GM12865 (cell line): ENCODE measurements around the gene ADGRL1.

ENCODE experiments used
- DNase-seq: peaks from one replicate; pipeline ENCODE4 v3.0.0; 2010; ENCODE audit warnings: low read depth
- H3K4me3 ChIP-seq: 2 replicates; pipeline ENCODE4 v1.5.1; 2011; ENCODE audit warnings: mild to moderate bottlenecking, low read depth, low read length, control low read depth
- TF ChIP-seq, protein P1 (sequence below): IDR thresholded peaks from 2 replicates; pipeline ENCODE4 v1.5.1; 2011; ENCODE audit warnings: low read length, control low read depth, low read depth, inconsistent platforms; ENCODE audit not compliant: insufficient read depth; ENCODE audit errors: missing control alignments

The ADGRL1 gene

DNA sequence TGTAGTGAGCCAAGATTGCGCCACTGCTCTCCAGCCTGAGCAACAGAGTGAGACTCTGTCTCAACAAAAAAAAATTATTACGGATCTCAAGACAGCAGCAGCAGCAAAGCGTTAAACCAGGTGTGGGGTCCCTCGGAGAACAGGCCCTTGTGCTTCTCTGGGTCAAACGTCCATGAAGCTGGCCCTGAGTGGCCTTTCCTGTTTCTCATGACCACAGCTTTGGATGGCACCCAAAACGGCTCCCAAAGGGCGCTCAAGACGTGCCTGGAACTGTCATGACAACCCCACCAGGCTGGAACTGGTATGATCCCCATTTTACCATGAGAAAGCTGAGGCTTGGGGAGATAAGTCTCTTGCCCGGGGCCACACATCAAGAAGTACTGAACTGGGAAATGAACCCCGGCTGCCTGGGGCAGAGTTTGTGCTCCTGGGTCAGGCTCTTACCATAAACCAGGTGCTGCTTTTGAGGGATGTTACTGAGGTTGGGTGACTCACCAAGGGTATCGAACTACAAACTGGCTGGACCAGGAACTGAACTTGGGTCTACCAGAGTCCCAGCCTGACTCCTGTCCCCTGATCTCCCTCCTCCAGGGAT, 103.8 kb downstream of the ADGRL1 start:
- no peak overlapping the region for H3K4me3 ChIP-seq
- no peak for DNase-seq
- TF ChIP-seq, protein P1, sequence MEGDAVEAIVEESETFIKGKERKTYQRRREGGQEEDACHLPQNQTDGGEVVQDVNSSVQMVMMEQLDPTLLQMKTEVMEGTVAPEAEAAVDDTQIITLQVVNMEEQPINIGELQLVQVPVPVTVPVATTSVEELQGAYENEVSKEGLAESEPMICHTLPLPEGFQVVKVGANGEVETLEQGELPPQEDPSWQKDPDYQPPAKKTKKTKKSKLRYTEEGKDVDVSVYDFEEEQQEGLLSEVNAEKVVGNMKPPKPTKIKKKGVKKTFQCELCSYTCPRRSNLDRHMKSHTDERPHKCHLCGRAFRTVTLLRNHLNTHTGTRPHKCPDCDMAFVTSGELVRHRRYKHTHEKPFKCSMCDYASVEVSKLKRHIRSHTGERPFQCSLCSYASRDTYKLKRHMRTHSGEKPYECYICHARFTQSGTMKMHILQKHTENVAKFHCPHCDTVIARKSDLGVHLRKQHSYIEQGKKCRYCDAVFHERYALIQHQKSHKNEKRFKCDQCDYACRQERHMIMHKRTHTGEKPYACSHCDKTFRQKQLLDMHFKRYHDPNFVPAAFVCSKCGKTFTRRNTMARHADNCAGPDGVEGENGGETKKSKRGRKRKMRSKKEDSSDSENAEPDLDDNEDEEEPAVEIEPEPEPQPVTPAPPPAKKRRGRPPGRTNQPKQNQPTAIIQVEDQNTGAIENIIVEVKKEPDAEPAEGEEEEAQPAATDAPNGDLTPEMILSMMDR, result no peak

DNA sequence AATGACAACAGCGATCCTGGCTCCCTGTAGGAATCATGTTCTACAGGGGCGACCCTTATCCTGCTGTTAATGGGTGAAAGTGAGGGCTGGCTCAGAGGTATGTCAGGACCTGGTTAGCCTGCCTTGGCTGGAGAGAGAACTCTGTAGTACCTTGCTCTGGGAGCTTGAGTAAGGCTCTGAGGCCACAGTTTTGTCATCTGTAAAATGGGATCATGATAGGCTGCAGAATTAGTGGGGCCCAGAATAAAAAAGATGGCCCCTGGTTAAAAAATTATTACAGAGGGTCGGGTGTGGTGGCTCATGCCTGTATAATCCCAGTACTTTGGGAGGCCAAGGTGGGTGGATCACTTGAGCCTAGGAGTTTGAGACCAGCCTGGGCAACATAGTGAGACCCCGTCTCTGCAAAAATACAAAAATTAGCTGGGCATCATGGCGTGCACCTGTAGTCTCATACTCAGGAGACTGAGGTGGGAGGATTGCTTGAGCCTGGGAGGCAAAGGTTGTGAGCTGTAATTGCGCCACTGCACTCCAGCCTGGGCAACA, 104.9 kb downstream of the ADGRL1 start:
- DNase-seq, result no peak
- TF ChIP-seq, protein P1, result no peak
- H3K4me3 ChIP-seq, result no peak overlapping the region
